C4-2B (cell line): ENCODE data around the gene ERCC1.

Experiments used
- H3K27ac ChIP-seq: fragments of 450-650 bp; 2 replicates; pipeline ENCODE4 v1.5.1; 2017
- CTCF ChIP-seq: fragments of 450-650 bp; conservative IDR thresholded peaks from 2 replicates; pipeline ENCODE4 v1.5.1; 2017; ENCODE audit warnings: mild to moderate bottlenecking
- ZFX ChIP-seq: fragments of 450-650 bp; IDR thresholded peaks from 2 replicates; pipeline ENCODE4 v1.6.1; 2017

The ERCC1 gene

GRCh38 chr19:45464852-45465441, 41.2 kb upstream of the ERCC1 start:
- TF ChIP-seq ZFX (no peak), CTCF (no peak)

GRCh38 chr19:45464274-45464673, 40.6 kb upstream of the ERCC1 start:
- no peak overlapping the region for H3K27ac ChIP-seq
- TF ChIP-seq CTCF, result no peak
- TF ChIP-seq ZFX, result no peak

More at GRCh38 chr19:45464852-45465441, 41.2 kb upstream of the ERCC1 start:
- H3K27ac ChIP-seq, result no peak overlapping the region

- H3K27ac ChIP-seq, result no peak overlapping the region
- no peak for TF ChIP-seq CTCF
Observed at GRCh38 chr19:45463241-45463640, 39.5 kb upstream of the ERCC1 start.

- no peak for TF ChIP-seq ZFX
- no peak overlapping the region for H3K27ac ChIP-seq
Observed at GRCh38 chr19:45462174-45462573, 38.5 kb upstream of the ERCC1 start.

- TF ChIP-seq ZFX (no peak), CTCF (no peak)
- H3K27ac ChIP-seq, result no peak overlapping the region
Observed at GRCh38 chr19:45460807-45461347, 37.2 kb upstream of the ERCC1 start.

- no peak overlapping the region for H3K27ac ChIP-seq
- TF ChIP-seq CTCF (no peak), ZFX (no peak)
Observed at GRCh38 chr19:45457776-45458175, 34.1 kb upstream of the ERCC1 start.

GRCh38 chr19:45456500-45456815, 32.7 kb upstream of the ERCC1 start:
- no peak for TF ChIP-seq ZFX
- TF ChIP-seq CTCF, result no peak
- H3K27ac ChIP-seq, result peak overlapping the region; percentile 46; the same call in 1 of the 2 replicates
